ENCODE measurements around the gene SERPINA9. TPM values are rescaled to one million over a fixed set of nuclear protein-coding genes. Genes with fewer than 3 reads are reported as not detected.
"Not testable (repeated sequence)": the region's sequence is repeated elsewhere in the genome, so short reads cannot be mapped to it uniquely, and the experiment has no call there.

The SERPINA9 gene
- total RNA-seq, 1 donor from 2014 or later, result not detected

- DNase-seq (ENCODE audit: low read depth), result no peak
Observed at GRCh38 chr14:94486883-94487282, 10.9 kb upstream of the SERPINA9 start.

GRCh38 chr14:94485944-94486841, 10.2 kb upstream of the SERPINA9 start:
- DNase-seq (ENCODE audit: low read depth), result peak; percentile 44

GRCh38 chr14:94484481-94484880, 8.5 kb upstream of the SERPINA9 start:
- DNase-seq (ENCODE audit: low read depth), result no peak

- no peak for DNase-seq (ENCODE audit: low read depth)
Observed at GRCh38 chr14:94483729-94484275, 7.8 kb upstream of the SERPINA9 start.

- DNase-seq (ENCODE audit: low read depth), result no peak
Observed at GRCh38 chr14:94483071-94483451, 7.1 kb upstream of the SERPINA9 start.

GRCh38 chr14:94482132-94483070, 6.4 kb upstream of the SERPINA9 start:
- not testable (repeated sequence) for DNase-seq (ENCODE audit: low read depth)

- DNase-seq (ENCODE audit: low read depth), result peak; percentile 48
Observed at GRCh38 chr14:94481468-94482131, 5.6 kb upstream of the SERPINA9 start.

GRCh38 chr14:94480809-94481208, 4.8 kb upstream of the SERPINA9 start:
- no peak for DNase-seq (ENCODE audit: low read depth)

- no peak for DNase-seq (ENCODE audit: low read depth)
Observed at GRCh38 chr14:94478420-94478819, 2.4 kb upstream of the SERPINA9 start.

GRCh38 chr14:94474581-94475031, 1.4 kb downstream of the SERPINA9 start:
- DNase-seq (ENCODE audit: low read depth), result no peak

GRCh38 chr14:94473666-94474410, 2.2 kb downstream of the SERPINA9 start:
- DNase-seq (ENCODE audit: low read depth), result no peak

GRCh38 chr14:94472842-94473241, 3.2 kb downstream of the SERPINA9 start:
- no peak for DNase-seq (ENCODE audit: low read depth)

- DNase-seq (ENCODE audit: low read depth), result no peak
Observed at GRCh38 chr14:94471045-94471444, 5.0 kb downstream of the SERPINA9 start.

GRCh38 chr14:94470311-94470710, 5.7 kb downstream of the SERPINA9 start:
- DNase-seq (ENCODE audit: low read depth), result no peak

- DNase-seq (ENCODE audit: low read depth), result no peak
Observed at GRCh38 chr14:94469261-94469660, 6.7 kb downstream of the SERPINA9 start.

GRCh38 chr14:94467728-94468520, 8.1 kb downstream of the SERPINA9 start:
- DNase-seq (ENCODE audit: low read depth), result no peak

GRCh38 chr14:94466706-94467370, 9.2 kb downstream of the SERPINA9 start:
- DNase-seq (ENCODE audit: low read depth), result no peak

- no peak for DNase-seq (ENCODE audit: low read depth)
Observed at GRCh38 chr14:94465042-94465441, 11.0 kb downstream of the SERPINA9 start.

GRCh38 chr14:94464290-94464689, 11.7 kb downstream of the SERPINA9 start:
- DNase-seq (ENCODE audit: low read depth), result no peak

Measured in myocyte (in vitro differentiated cells).